Adipose tissue (tissue), 3 donors: ENCODE results near the gene EDA. TPM values are rescaled to one million over a fixed set of nuclear protein-coding genes. Genes with fewer than 3 reads are reported as not detected.

Experiments
- H3K27ac ChIP-seq: one replicate; pipeline ENCODE4 v1.5.1; 2013; ENCODE audit warnings: low read depth, low read length
- WGBS, 3 donors: extraction: QIAGEN DNeasy Blood & Tissue Kit; methylation state at CpG; one replicate each; pipeline ENCODE4 v1.1.7; 2013; 5-methylcytosine and 5-hydroxymethylcytosine counted together
- polyA plus RNA-seq, 3 donors: library from polyadenylated mRNA; stranded (reverse); fragments of 200-250 nt; gene quantifications; one replicate each; pipeline ENCODE4 v1.2.3, GENCODE V29; 2013
- donor health status: healthy with polysubstance abuse.
- donor health status: Bipolar disorder and iron deficiency.
- donor health status: healthy.

Gene EDA
- polyA plus RNA-seq, 3 donors, result 2.5 to 4.2 (median 2.6) TPM

- 78 to 92% (median 79%) methylated on average over 6 of the region's 6 CpGs for WGBS, 3 donors
- no peak overlapping the region for H3K27ac ChIP-seq
These were observed 426.1 kb downstream of the EDA start for GRCh38 chrX:70041993-70042392.

DNA sequence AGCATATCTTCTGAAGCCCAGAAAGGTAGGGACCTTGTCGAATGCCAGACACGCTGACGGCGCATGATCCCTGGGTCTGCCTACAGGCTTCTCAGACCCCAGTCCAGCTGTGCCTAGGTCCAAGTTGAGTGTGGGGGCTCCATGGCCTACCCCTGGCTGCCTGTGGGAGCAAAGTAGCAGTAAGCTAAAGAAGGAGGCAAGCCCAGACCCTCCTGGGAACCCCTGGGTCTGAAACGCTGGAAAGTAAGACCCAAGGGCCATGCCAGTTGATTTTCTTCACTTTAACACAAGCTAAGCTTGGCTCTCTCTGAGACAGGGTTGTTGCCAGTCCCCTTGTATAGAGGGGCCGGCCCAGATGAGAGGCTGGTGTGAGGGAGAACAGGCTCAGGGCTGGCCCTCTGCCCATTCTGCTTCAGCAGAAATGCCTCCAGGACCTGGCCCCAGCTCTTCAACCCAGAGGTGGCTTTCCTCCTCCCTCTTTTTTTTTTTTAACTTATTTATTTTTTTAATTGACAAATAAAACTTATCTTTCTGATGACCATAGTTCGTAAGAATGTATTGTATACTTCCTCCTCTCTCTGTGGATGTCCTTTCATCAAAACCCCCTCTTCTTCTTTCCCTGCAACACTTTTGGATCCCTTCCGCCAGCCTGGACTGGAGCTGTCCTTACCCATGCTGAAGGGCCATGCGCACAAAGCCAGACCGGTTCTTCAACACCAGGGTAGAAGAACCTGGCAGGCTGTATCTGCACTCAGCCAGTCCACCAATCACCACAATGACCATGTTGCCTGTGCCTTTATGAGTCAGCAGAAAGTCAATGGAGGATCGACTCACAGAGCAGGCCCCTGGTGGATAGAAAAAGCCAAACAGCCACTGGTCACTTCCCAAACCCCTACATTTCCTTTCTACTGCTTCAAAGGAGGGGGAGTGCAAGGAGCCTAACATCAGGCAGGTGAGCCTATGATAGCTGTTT lies 426.8 kb downstream of the EDA start:
- WGBS, 3 donors, result 76 to 80% (median 77%) methylated on average over 11 of the region's 11 CpGs
- no peak overlapping the region for H3K27ac ChIP-seq

- WGBS, 3 donors, result 81 to 96% (median 94%) methylated on average over 5 to 9 of the region's 9 CpGs
- no peak overlapping the region for H3K27ac ChIP-seq
These were observed 427.8 kb downstream of the EDA start for GRCh38 chrX:70043685-70044084.

DNA sequence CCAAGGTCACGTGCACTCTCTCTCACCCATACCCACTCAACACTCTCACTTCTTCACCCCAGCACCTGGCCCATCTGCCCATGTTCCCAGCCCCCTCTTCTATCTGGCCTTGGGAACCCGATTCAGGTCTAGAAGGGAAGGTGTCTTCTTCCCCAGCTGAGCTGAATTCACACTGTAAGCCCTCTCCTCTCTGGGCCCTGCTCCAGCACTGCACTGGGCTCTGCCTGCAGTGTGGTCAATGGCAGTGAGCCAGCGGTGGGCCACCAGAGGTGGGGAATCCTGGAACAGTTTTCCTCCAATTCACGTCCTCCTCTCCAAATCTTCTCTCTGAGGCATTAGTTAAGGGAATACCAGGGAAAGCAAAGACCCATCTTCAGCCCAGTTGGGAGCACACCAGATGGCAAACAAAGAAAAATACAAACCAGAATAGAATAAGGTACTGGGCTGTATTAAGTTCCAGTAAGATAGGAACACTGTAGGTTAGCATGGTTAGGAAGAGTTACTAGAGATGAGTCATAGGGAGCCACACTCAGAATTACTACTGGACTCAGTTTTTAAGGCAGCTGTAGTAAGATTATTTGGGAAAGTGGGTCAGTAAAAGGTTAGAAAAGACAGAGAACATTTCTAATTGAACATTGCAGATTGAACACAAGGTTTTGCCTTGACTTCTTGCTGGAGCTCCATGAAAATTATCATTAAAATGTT lies 428.8 kb downstream of the EDA start:
- H3K27ac ChIP-seq, result no peak overlapping the region
- 55 to 82% (median 68%) methylated on average over 4 of the region's 4 CpGs for whole genome bisulfite sequencing, 3 donors

DNA sequence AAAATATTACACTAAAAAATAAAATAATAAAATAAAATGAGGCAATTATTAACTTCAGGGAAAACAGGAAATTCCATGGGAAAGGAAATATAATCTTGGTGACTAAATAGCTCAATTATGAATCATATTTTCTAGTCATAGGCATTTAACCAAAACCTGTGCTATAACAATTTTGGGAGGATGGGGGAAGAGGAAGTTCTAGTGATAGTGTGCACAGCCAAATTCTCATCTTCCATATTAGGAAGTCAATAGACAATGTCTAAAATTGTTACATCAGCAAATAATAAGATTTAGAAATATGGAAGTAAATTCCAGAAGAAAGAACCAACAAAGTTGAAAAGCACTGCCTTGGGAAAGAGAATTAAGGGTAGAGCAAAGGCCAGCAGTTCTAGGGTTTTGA lies 431.1 kb downstream of the EDA start:
- no peak overlapping the region for H3K27ac ChIP-seq

DNA sequence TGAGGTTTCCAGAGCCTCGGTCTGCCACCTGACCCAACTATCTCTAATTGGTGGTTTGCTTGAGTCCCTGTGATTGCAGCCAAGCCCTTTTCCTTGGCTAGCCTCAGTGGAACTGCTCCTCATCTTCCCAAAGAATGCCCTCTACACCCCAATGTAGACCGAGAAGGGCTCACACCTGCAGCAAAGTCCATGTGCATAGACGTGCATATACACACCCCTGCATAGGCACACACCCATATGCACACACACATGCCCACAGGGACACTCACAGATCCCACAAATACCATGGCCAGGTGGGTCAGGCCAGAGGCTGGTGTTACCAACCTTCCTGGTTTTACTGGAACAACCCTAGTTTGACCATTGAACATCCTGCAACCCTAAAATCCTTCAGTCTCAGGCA lies 433.5 kb downstream of the EDA start:
- no peak overlapping the region for H3K27ac ChIP-seq
- WGBS, 3 donors, result 73 to 91% (median 88%) methylated on average over 3 of the region's 3 CpGs

GRCh38 chrX:70049925-70050324 lies 434.0 kb downstream of the EDA start, which contains the start of gene AWAT2:
Gene AWAT2 (minus strand): TSS chrX:70049938. CDS start chrX:70049932, 6 bp downstream.
- WGBS, 3 donors, result 66 to 91% (median 90%) methylated on average over 4 of the region's 4 CpGs
- H3K27ac ChIP-seq, result no peak within 1 kb of the TSS

- WGBS, 3 donors, result 63 to 80% (median 75%) methylated on average over 8 to 11 of the region's 11 CpGs
These were observed 437.1 kb downstream of the EDA start for GRCh38 chrX:70052895-70053615.

DNA sequence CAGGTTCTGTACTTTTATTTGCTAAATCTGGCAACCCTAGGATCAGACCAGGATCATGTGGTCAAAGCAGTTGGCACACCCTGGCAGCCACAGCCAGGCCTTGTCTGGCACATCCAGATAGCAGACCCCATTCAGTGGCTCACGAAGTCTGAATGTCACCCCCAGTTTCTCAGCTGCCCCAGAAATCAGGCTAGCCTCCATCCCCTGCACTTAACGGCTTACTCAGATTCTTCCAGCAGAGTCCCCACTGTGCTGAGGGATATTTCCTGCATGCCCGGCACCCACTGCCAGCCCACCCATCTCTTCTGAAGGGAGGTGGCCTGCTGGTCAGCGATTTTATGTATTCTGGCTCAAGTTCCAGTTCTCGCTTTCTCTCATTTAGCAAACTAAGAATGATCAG lies 438.5 kb downstream of the EDA start:
- 70 to 90% (median 82%) methylated on average over 5 of the region's 5 CpGs for WGBS, 3 donors

More at GRCh38 chrX:70052895-70053615, 437.1 kb downstream of the EDA start:
- H3K27ac ChIP-seq, result no peak overlapping the region

DNA sequence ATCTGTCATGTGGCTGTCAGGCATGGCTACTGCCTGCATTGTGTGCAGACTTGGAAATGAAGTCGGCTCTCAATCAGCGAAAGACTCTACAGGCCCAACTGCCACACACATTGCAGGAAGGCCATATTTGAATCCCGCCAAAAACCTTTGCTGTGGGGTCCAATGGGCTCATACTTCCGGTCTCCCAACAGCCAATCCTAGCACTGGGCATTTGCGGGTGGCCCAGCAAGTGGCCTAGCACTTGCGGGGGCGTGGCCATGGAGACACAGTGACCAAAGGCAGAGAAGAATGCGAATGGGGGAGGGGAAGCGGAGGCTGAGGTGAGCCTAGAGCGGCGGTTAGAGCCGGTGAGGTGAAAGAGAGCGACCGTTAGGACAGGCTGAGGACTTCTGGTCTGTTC lies 446.2 kb downstream of the EDA start, which contains the start of gene OTUD6A:
OTUD6A (plus strand) TSS at position 382 of the 400 bp plus-strand sequence. CDS start 68 bp downstream, outside the sequence.
- WGBS, 3 donors, result 90 to 94% (median 91%) methylated on average over 14 of the region's 14 CpGs
- no peak within 1 kb of the TSS for H3K27ac ChIP-seq

More for the DNA sequence above, 438.5 kb downstream of the EDA start:
- no peak overlapping the region for H3K27ac ChIP-seq

DNA sequence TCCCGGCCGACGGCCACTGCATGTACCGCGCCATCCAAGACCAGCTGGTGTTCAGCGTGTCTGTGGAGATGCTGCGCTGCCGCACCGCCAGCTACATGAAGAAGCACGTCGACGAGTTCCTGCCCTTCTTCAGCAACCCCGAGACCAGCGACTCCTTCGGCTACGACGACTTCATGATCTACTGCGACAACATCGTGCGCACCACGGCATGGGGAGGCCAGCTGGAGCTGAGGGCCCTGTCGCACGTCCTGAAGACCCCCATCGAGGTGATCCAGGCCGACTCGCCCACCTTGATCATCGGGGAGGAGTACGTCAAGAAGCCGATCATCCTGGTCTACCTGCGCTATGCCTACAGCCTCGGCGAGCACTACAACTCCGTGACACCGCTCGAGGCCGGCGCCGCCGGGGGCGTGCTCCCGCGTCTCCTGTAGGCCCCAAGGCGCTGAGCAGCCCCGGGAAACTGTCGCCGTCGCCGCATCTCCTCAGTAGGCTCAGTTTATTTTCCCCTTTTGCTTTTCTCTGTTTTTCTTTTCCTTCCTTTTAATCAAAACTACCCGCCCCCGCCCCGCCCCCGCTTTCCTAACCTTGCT lies 447.1 kb downstream of the EDA start:
- H3K27ac ChIP-seq, result no peak overlapping the region
- 83 to 96% (median 94%) methylated on average over 47 to 52 of the region's 52 CpGs for WGBS, 3 donors

- WGBS, 3 donors, result 77 to 91% (median 89%) methylated on average over 5 to 7 of the region's 7 CpGs
- no peak overlapping the region for H3K27ac ChIP-seq
These were observed 450.7 kb downstream of the EDA start for GRCh38 chrX:70066646-70067045.

DNA sequence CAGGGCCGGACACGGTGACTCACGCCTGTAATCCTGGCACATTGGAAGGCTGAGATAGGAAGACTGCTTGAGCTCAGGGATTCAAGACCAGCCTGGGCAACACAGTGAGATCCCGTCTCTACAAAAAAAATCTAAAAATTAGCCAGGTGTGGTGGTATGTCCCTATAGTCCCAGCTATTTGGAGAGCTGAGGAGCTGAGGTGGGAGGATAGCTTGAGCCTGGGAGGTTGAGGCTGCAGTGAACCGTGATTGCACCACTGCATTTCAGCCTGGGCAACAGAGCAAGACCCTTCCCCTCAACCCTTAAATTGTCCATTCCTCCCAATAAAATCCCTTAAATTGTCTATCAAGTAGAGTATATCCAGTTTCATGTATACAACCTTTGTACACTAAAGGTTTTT lies 463.4 kb downstream of the EDA start:
- H3K27ac ChIP-seq, result no peak overlapping the region
- 79 to 91% (median 80%) methylated on average over 5 of the region's 5 CpGs for WGBS, 3 donors

- no peak overlapping the region for H3K27ac ChIP-seq
- WGBS, 3 donors, result 54 to 71% (median 65%) methylated on average over 3 of the region's 3 CpGs
These were observed 464.0 kb downstream of the EDA start for GRCh38 chrX:70079870-70080269.

DNA sequence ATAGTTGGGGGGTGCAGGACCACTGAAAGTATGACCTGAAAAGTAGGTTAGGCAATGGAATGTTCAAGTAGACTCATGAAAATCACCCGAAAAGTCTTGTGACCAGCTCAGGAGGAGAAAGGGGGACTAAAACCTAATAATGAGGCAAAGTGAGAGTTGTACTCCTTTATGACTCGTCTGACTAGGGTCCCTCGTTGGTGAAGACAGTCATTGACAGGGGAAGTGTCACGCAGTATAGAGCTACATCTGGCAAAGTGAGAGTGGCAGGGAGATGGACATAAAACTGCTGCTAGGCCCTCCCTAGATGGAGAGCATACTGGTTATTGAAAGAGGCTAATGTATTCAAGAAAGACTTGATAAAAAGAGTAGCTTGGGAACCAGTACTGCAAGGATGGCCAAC lies 466.8 kb downstream of the EDA start:
- WGBS, 3 donors, result 54 to 83% (median 63%) methylated on average over 4 of the region's 4 CpGs

DNA sequence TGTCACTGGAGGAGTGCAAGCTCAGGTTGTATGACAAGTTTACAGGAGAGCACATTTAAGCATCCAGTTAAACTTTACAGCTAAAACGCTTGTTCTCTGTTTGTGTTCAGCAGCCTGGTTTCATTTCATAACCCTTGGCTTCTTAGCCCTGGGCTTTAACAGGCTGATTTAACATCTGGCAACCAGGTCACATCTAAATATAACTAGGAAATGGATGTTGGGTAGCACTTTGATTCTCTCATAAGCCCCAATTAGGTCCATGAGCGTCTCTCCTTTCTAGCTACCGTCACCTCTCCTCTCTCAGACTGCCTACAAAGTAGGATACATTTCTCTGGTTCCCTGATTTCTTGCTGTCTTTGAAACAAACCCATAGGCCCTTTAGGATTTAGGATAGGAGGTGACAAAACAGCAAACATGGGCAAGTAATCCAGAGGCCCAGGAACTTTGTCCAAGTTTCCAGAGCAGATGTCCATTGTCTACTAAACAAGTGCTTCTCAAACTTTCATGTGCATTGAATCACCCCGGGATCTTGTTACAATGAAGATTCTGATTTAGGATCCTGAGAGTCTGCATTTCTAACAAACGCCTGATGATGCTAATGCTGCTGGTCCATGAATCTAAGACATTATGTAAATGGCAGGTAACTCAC lies 468.8 kb downstream of the EDA start:
- H3K27ac ChIP-seq, result no peak overlapping the region
- WGBS, 3 donors, result 68 to 74% (median 71%) methylated on average over 5 of the region's 5 CpGs

More for the DNA sequence above, 466.8 kb downstream of the EDA start:
- H3K27ac ChIP-seq, result no peak overlapping the region

DNA sequence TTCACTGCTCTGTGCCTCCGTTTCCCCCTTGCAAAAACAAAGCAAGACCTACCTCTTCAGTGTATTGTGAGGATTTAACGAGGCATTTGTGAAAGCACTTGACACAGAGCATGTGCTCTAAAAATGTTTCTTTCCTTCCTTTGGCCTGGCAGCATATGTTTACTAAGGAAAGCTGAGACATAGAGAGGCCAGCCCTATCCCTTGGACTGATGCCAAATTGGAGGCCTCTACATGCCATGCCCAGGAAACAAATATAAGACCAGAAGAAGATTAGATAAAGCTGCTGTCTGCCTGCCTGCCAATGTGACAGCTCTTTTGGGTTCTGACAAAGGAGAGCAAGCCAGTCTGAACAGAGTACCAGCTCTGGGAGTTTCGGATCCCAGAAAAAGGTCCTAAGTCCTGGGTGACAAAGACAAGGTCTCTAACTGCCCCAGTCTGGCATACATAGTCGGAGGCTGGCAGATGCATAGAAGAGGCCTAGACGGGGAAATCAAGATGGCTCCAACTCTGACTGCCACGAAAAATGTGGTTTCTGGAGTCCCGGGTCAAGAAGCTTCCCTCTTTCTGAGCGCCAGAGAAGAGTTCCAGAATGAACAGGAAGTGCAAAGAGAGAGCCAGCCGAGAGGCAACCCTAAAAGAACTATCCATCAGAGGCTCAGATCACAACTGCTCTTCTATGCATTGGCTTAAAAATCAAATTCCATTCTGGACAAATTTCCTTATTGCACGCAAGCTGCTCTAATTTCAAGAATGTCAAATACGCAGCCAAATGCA lies 472.1 kb downstream of the EDA start:
- WGBS, 3 donors, result 44 to 63% (median 51%) methylated on average over 11 of the region's 11 CpGs
- no peak overlapping the region for H3K27ac ChIP-seq
